ENCODE measurements around the gene ZIC1. TPM values are rescaled to one million over a fixed set of nuclear protein-coding genes. Genes with fewer than 3 reads are reported as not detected.

Gene ZIC1
- polyA plus RNA-seq, result under 1 TPM in 1 of 4 donors, not detected in 3; 0.03 TPM
- long read RNA-seq, donor 1, result 0 reads
- long read RNA-seq, donor 2, result 0 reads
- long read RNA-seq, donor 3, result 0 reads
- long read RNA-seq, donor 4, result 0 reads
- long read RNA-seq, donor 5, result 0 reads
- long read RNA-seq, donor 6, result 0 reads
- long read RNA-seq, donor 7, result 0 reads
- long read RNA-seq, donor 8, result 0 reads
- long read RNA-seq, donor 9, result 0 reads
- long read RNA-seq, donor 10, result 0 reads

GRCh38 chr3:147409143-147410115 is at the start of gene ZIC1:
TSS of gene ZIC1 (plus strand) at chr3:147409365. CDS start at chr3:147410113, 748 bp downstream.
- WGBS, 3 donors, result 9 to 28% (median 19%) methylated on average over 54 to 80 of the region's 80 CpGs

GRCh38 chr3:147360051-147360439 is 49.1 kb upstream of the ZIC1 start:
- H3K27me3 ChIP-seq (ENCODE audit: control insufficient read depth in 3 of 3, insufficient read depth in 3 of 3, low read length in 3 of 3), result peaks cover 0 to 87% (median 60%) of the 10 kb centered on the region in 3 donors
- no peak overlapping the region for H3K4me3 ChIP-seq (ENCODE audit: low read depth in 1 of 3, low read length in 3 of 3)
- no peak for FAIRE-seq
- no peak for DNase-seq
- H3K36me3 ChIP-seq (ENCODE audit: control insufficient read depth in 3 of 3, insufficient read depth in 2 of 3, low read depth in 1 of 3, low read length in 3 of 3), result no peaks in the 10 kb centered on the region
- H3K27ac ChIP-seq (ENCODE audit: low read depth in 1 of 3, low read length in 2 of 3), result no peak overlapping the region
- no peaks in the 10 kb centered on the region for H3K4me1 ChIP-seq (ENCODE audit: control insufficient read depth in 3 of 3, insufficient read depth in 2 of 3, low read depth in 1 of 3, low read length in 2 of 3)
- WGBS, 3 donors, result 18 to 29% (median 21%) methylated on average over 5 of the region's 5 CpGs
- H3K9me3 ChIP-seq (ENCODE audit: control insufficient read depth in 2 of 2, insufficient read depth in 1 of 2, low read depth in 1 of 2, low read length in 1 of 2), result peaks cover 0 to 3% of the 10 kb centered on the region in 2 donors

More at GRCh38 chr3:147409143-147410115, at the start of gene ZIC1:
- peaks cover 9 to 100% (median 80%) of the 10 kb centered on the region in 3 donors for H3K27me3 ChIP-seq (ENCODE audit: control insufficient read depth in 3 of 3, insufficient read depth in 3 of 3, low read length in 3 of 3)
- no peak for DNase-seq
- peaks cover 0 to 3% of the 10 kb centered on the region in 2 donors for H3K9me3 ChIP-seq (ENCODE audit: control insufficient read depth in 2 of 2, insufficient read depth in 1 of 2, low read depth in 1 of 2, low read length in 1 of 2)
- FAIRE-seq, result no peak
- H3K4me3 ChIP-seq (ENCODE audit: low read depth in 1 of 3, low read length in 3 of 3), result no peak within 1 kb of the TSS
- H3K27ac ChIP-seq (ENCODE audit: low read depth in 1 of 3, low read length in 2 of 3), result no peak within 1 kb of the TSS
- H3K36me3 ChIP-seq (ENCODE audit: control insufficient read depth in 3 of 3, insufficient read depth in 2 of 3, low read depth in 1 of 3, low read length in 3 of 3), result no peaks in the 10 kb centered on the region
- H3K4me1 ChIP-seq (ENCODE audit: control insufficient read depth in 3 of 3, insufficient read depth in 2 of 3, low read depth in 1 of 3, low read length in 2 of 3), result peaks cover 0 to 15% (median 3%) of the 10 kb centered on the region in 3 donors

GRCh38 chr3:147360646-147361453 is 48.3 kb upstream of the ZIC1 start:
- Histone ChIP-seq H3K4me3 (ENCODE audit: low read depth in 1 of 3, low read length in 3 of 3) (no peak overlapping the region), H3K27ac (ENCODE audit: low read depth in 1 of 3, low read length in 2 of 3) (no peak overlapping the region), H3K9me3 (ENCODE audit: control insufficient read depth in 2 of 2, insufficient read depth in 1 of 2, low read depth in 1 of 2, low read length in 1 of 2) (peaks cover 0 to 3% of the 10 kb centered on the region in 2 donors), H3K27me3 (ENCODE audit: control insufficient read depth in 3 of 3, insufficient read depth in 3 of 3, low read length in 3 of 3) (peaks cover 0 to 89% (median 55%) of the 10 kb centered on the region in 3 donors), H3K4me1 (ENCODE audit: control insufficient read depth in 3 of 3, insufficient read depth in 2 of 3, low read depth in 1 of 3, low read length in 2 of 3) (no peaks in the 10 kb centered on the region), H3K36me3 (ENCODE audit: control insufficient read depth in 3 of 3, insufficient read depth in 2 of 3, low read depth in 1 of 3, low read length in 3 of 3) (no peaks in the 10 kb centered on the region)
- DNase-seq (no peak), FAIRE-seq (no peak)
- 8 to 9% (median 9%) methylated on average over 21 of the region's 21 CpGs for WGBS, 3 donors

GRCh38 chr3:147361454-147362420 is 47.4 kb upstream of the ZIC1 start:
- Histone ChIP-seq H3K4me1 (ENCODE audit: control insufficient read depth in 3 of 3, insufficient read depth in 2 of 3, low read depth in 1 of 3, low read length in 2 of 3) (no peaks in the 10 kb centered on the region), H3K27me3 (ENCODE audit: control insufficient read depth in 3 of 3, insufficient read depth in 3 of 3, low read length in 3 of 3) (peaks cover 0 to 81% (median 48%) of the 10 kb centered on the region in 3 donors), H3K27ac (ENCODE audit: low read depth in 1 of 3, low read length in 2 of 3) (no peak overlapping the region), H3K4me3 (ENCODE audit: low read depth in 1 of 3, low read length in 3 of 3) (no peak overlapping the region), H3K9me3 (ENCODE audit: control insufficient read depth in 2 of 2, insufficient read depth in 1 of 2, low read depth in 1 of 2, low read length in 1 of 2) (peaks cover 0 to 3% of the 10 kb centered on the region in 2 donors), H3K36me3 (ENCODE audit: control insufficient read depth in 3 of 3, insufficient read depth in 2 of 3, low read depth in 1 of 3, low read length in 3 of 3) (no peaks in the 10 kb centered on the region)
- 11 to 13% (median 12%) methylated on average over 12 of the region's 12 CpGs for WGBS, 3 donors
- DNase-seq (peak in 1 of 2 donors; percentile 13), FAIRE-seq (no peak)

GRCh38 chr3:147364771-147365170 is 44.4 kb upstream of the ZIC1 start:
- no peak overlapping the region for H3K4me3 ChIP-seq (ENCODE audit: low read depth in 1 of 3, low read length in 3 of 3)
- no peaks in the 10 kb centered on the region for H3K4me1 ChIP-seq (ENCODE audit: control insufficient read depth in 3 of 3, insufficient read depth in 2 of 3, low read depth in 1 of 3, low read length in 2 of 3)
- FAIRE-seq (no peak), DNase-seq (no peak)
- 32 to 50% (median 34%) methylated on average over 1 of the region's 1 CpG for WGBS, 3 donors
- H3K27me3 ChIP-seq (ENCODE audit: control insufficient read depth in 3 of 3, insufficient read depth in 3 of 3, low read length in 3 of 3), result peaks cover 0 to 73% (median 35%) of the 10 kb centered on the region in 3 donors
- H3K27ac ChIP-seq (ENCODE audit: low read depth in 1 of 3, low read length in 2 of 3), result no peak overlapping the region
- H3K9me3 ChIP-seq (ENCODE audit: control insufficient read depth in 2 of 2, insufficient read depth in 1 of 2, low read depth in 1 of 2, low read length in 1 of 2), result peaks cover 0 to 2% of the 10 kb centered on the region in 2 donors
- no peaks in the 10 kb centered on the region for H3K36me3 ChIP-seq (ENCODE audit: control insufficient read depth in 3 of 3, insufficient read depth in 2 of 3, low read depth in 1 of 3, low read length in 3 of 3)

- H3K4me1 ChIP-seq (ENCODE audit: control insufficient read depth in 3 of 3, insufficient read depth in 2 of 3, low read depth in 1 of 3, low read length in 2 of 3), result no peaks in the 10 kb centered on the region
- DNase-seq (no peak), FAIRE-seq (no peak)
- 30 to 46% (median 43%) methylated on average over 6 of the region's 6 CpGs for WGBS, 3 donors
- H3K27ac ChIP-seq (ENCODE audit: low read depth in 1 of 3, low read length in 2 of 3), result no peak overlapping the region
- peaks cover 0 to 2% of the 10 kb centered on the region in 2 donors for H3K9me3 ChIP-seq (ENCODE audit: control insufficient read depth in 2 of 2, insufficient read depth in 1 of 2, low read depth in 1 of 2, low read length in 1 of 2)
- peaks cover 0 to 73% (median 33%) of the 10 kb centered on the region in 3 donors for H3K27me3 ChIP-seq (ENCODE audit: control insufficient read depth in 3 of 3, insufficient read depth in 3 of 3, low read length in 3 of 3)
- H3K4me3 ChIP-seq (ENCODE audit: low read depth in 1 of 3, low read length in 3 of 3), result no peak overlapping the region
- H3K36me3 ChIP-seq (ENCODE audit: control insufficient read depth in 3 of 3, insufficient read depth in 2 of 3, low read depth in 1 of 3, low read length in 3 of 3), result no peaks in the 10 kb centered on the region
These were observed 43.7 kb upstream of the ZIC1 start for GRCh38 chr3:147365196-147366115.

GRCh38 chr3:147367676-147368075 is 41.5 kb upstream of the ZIC1 start:
- no peaks in the 10 kb centered on the region for H3K4me1 ChIP-seq (ENCODE audit: control insufficient read depth in 3 of 3, insufficient read depth in 2 of 3, low read depth in 1 of 3, low read length in 2 of 3)
- H3K4me3 ChIP-seq (ENCODE audit: low read depth in 1 of 3, low read length in 3 of 3), result no peak overlapping the region
- peaks cover 4 to 78% (median 40%) of the 10 kb centered on the region in 3 donors for H3K27me3 ChIP-seq (ENCODE audit: control insufficient read depth in 3 of 3, insufficient read depth in 3 of 3, low read length in 3 of 3)
- H3K9me3 ChIP-seq (ENCODE audit: control insufficient read depth in 2 of 2, insufficient read depth in 1 of 2, low read depth in 1 of 2, low read length in 1 of 2), result peaks cover 0 to 2% of the 10 kb centered on the region in 2 donors
- WGBS, 3 donors, result 8 to 13% (median 11%) methylated on average over 1 of the region's 1 CpG
- H3K36me3 ChIP-seq (ENCODE audit: control insufficient read depth in 3 of 3, insufficient read depth in 2 of 3, low read depth in 1 of 3, low read length in 3 of 3), result no peaks in the 10 kb centered on the region
- no peak for FAIRE-seq
- DNase-seq, result no peak
- H3K27ac ChIP-seq (ENCODE audit: low read depth in 1 of 3, low read length in 2 of 3), result no peak overlapping the region

Data from small intestine (tissue), 16 donors.